GM12892 (cell line): Measurements from ENCODE around the gene PFKP.

Experiments used
- POLR2A ChIP-seq: IDR thresholded peaks from 2 replicates; pipeline ENCODE4 v1.6.1; 2011; ENCODE audit warnings: low read depth, low read length, control low read depth
- POLR2AphosphoS5 ChIP-seq: IDR thresholded peaks from 2 replicates; pipeline ENCODE4 v1.6.1; 2011; ENCODE audit warnings: low read depth, low read length, control low read depth
- TAF1 ChIP-seq: IDR thresholded peaks from 2 replicates; pipeline ENCODE4 v1.6.1; 2011; ENCODE audit warnings: low read depth, mild to moderate bottlenecking, control low read depth, low read length, borderline replicate concordance

DNA sequence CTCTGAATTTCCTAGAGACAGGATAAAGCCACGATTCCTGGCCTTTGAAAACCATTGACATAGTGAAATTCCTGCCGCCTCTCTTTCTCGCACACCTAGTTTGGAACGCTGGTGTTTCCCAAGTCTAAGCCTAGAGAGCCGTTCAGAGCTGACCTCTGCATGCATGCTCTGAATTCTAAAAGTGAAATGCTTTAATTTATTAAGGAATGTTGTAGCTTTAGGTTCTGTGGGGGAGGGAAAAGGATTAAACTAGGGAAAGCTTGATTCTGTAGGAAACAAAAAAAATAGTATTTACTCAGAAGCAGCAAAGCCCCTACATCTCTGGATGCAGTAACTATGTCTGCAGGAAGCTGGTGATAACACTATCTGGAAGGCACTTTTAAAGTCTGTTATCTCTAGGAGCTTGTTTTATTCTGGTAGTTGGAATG is 27.3 kb downstream of the PFKP start:
- TF ChIP-seq POLR2AphosphoS5 (no peak), TAF1 (no peak), POLR2A (no peak)
